ENCODE data around the gene WNT10A.
"Not testable (repeated sequence)": the region's sequence is repeated elsewhere in the genome, so short reads cannot be mapped to it uniquely, and the experiment has no call there.

WNT10A gene

GRCh38 chr2:218880102-218880858 is at the start of gene WNT10A:
Gene WNT10A (plus strand): TSS chr2:218880852. CDS start chr2:218880996, 144 bp downstream.
- peak; percentile 49 to 77 for DNase-seq (ENCODE audit: low read depth in 2 of 2)

GRCh38 chr2:218831378-218831990 is 49.2 kb upstream of the WNT10A start, which contains the start of gene PRKAG3:
Gene PRKAG3 (minus strand): TSS chr2:218831803.
- no peak for DNase-seq (ENCODE audit: low read depth in 2 of 2)

GRCh38 chr2:218832081-218832480 is 48.6 kb upstream of the WNT10A start:
- no peak for DNase-seq (ENCODE audit: low read depth in 2 of 2)

GRCh38 chr2:218832520-218832919 is 48.1 kb upstream of the WNT10A start:
- no peak for DNase-seq (ENCODE audit: low read depth in 2 of 2)

GRCh38 chr2:218833023-218833609 is 47.5 kb upstream of the WNT10A start:
- DNase-seq (ENCODE audit: low read depth in 2 of 2), result no peak

- DNase-seq (ENCODE audit: low read depth in 2 of 2), result no peak
Observed at GRCh38 chr2:218834685-218835084, 46.0 kb upstream of the WNT10A start.

GRCh38 chr2:218837495-218837894 is 43.2 kb upstream of the WNT10A start:
- DNase-seq (ENCODE audit: low read depth in 2 of 2), result no peak

- no peak for DNase-seq (ENCODE audit: low read depth in 2 of 2)
Observed at GRCh38 chr2:218839430-218839829, 41.2 kb upstream of the WNT10A start.

- no peak for DNase-seq (ENCODE audit: low read depth in 2 of 2)
Observed at GRCh38 chr2:218839888-218840287, 40.8 kb upstream of the WNT10A start.

GRCh38 chr2:218844334-218844733 is 36.3 kb upstream of the WNT10A start:
- not testable (repeated sequence) for DNase-seq (ENCODE audit: low read depth in 2 of 2)

GRCh38 chr2:218846963-218847362 is 33.7 kb upstream of the WNT10A start:
- not testable (repeated sequence) for DNase-seq (ENCODE audit: low read depth in 2 of 2)

- no peak for DNase-seq (ENCODE audit: low read depth in 2 of 2)
Observed at GRCh38 chr2:218849721-218850120, 30.9 kb upstream of the WNT10A start.

GRCh38 chr2:218850796-218851195 is 29.9 kb upstream of the WNT10A start:
- no peak for DNase-seq (ENCODE audit: low read depth in 2 of 2)

GRCh38 chr2:218851286-218851685 is 29.4 kb upstream of the WNT10A start:
- no peak for DNase-seq (ENCODE audit: low read depth in 2 of 2)

- DNase-seq (ENCODE audit: low read depth in 2 of 2), result peak; percentile 35 to 43
Observed at GRCh38 chr2:218852911-218853667, 27.6 kb upstream of the WNT10A start.

- DNase-seq (ENCODE audit: low read depth in 2 of 2), result no peak
Observed at GRCh38 chr2:218853766-218854165, 26.9 kb upstream of the WNT10A start.

- no peak for DNase-seq (ENCODE audit: low read depth in 2 of 2)
Observed at GRCh38 chr2:218854860-218855259, 25.8 kb upstream of the WNT10A start.

- no peak for DNase-seq (ENCODE audit: low read depth in 2 of 2)
Observed at GRCh38 chr2:218855305-218856166, 25.1 kb upstream of the WNT10A start.

- no peak for DNase-seq (ENCODE audit: low read depth in 2 of 2)
Observed at GRCh38 chr2:218856167-218856895, 24.3 kb upstream of the WNT10A start.

- DNase-seq (ENCODE audit: low read depth in 2 of 2), result no peak
Observed at GRCh38 chr2:218856896-218857243, 23.8 kb upstream of the WNT10A start.
